Endometrium (tissue), 2 donors: ENCODE data around the gene NTNG2.

Experiments used
- FAIRE-seq: peaks from 2 replicates; lab custom pipeline; 2012; peaks lifted over from hg19 to GRCh38; lab: Jason Lieb, UNC
- donor health status: control.
- donor health status: control.

Gene NTNG2

DNA sequence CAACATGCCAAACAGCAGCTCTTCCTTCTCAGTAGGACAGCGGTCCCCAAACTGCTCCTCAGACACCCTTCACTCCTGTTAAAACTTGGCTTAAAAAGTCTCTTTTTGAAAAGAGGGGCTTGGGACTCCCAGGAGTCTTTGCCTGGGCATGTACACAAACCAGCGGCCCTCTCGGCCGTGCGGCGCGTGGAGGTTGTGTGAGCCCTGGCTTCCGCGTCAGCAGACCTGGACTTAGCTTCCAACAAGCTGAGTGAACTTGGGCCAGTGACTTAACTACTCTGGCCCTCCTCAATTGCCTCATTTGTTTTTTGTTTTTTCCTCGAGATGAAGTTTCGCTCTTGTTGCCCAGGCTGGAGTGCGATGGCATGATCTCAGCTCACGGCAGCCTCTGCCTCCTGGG is 15.3 kb upstream of the NTNG2 start:
- FAIRE-seq = no peak

DNA sequence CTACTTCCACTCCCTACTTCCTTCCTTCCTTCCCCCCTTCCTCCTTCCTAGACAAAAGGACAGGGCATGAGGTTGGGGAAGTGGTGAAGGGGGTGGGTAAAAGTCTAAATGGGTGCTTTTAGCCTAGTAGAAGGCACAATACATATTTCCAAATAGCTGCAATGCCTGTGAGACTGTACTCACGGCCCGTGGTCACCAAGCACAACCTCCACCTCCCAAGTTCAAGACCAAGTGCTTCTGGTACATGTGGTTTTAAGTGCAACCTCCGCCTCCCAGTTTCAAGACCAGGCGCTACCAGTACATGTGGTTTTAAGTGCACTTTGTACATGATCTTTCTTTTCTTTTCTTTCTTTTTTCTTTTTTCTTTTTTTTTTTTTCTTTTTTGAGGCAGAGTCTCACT is 14.5 kb upstream of the NTNG2 start:
- FAIRE-seq = no peak

DNA sequence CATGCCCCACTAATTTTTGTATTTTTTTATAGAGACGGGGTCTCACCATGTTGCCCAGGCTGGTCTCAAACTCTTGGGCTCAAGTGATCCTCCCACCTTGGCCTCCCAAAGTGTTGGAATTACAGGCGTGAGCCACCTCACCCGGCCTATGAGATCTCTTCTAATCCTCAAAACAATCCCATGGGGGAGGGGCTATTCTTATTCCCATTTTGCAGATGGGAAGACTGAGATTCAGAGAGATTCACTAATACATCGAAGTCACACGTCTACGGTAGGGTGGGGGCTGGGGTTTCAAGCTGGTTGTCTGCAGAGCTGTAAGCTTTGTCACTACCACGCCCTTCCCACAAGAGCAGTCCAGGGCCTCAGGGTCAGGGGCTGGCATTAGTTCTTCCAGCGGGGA is 14.0 kb upstream of the NTNG2 start:
- FAIRE-seq = no peak

DNA sequence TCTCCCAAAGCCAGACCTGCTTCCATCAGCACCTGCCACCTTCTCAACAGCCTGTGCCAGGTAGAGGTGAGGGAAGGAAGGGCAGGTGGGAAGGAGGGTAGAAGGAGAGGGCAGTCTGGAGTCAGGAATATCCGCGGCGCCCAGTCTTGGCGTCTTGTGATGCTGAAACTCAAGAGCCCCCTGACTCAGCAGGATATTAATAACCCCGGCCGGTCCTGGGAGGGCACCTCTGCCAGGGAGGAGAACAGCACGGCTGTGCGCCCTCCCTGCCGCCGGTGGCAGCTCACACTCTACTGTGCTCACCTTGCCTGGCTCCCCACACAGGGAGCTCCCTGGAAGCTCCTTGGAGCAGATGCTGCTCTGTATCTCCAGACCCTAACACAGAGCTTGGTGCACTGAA is 11.6 kb upstream of the NTNG2 start:
- no peak for FAIRE-seq

DNA sequence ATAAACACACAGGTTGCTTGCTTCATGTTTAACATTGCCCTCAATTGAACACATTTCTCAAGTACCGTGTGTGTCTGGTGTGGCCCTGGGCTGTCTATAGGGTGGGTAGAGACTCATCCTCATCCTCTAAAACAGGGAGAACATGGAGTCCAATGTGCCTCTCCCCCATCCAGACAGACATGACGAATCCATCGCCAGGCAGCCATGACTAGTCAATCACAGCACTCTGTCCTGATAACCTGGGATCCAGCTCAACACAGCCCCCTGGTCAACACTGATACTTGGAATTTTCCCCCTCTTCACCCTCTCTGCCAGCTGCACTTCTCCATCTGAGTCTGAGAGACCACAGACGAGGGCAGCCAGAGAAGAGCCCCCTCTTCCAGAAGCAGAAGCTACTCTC is 10.7 kb upstream of the NTNG2 start:
- FAIRE-seq = no peak

DNA sequence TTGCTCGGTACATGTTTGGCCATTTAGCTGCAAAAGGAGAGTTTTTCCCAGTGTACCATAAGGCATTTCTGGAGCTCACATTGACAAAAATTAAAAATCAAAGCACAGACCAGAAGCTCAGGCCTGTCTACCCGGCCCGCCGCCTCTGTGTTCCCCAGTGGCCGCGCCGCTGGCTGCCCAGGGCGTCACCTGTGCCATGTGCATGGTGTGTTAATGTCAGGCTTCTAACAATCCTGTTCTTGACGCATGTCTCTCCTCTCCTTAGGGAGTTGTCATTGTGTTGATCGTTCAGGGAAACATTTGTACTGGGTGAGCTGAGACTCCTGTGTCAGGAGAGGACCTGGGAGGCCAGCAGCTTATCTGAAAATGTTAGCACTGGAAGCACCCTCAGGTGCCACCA is 9.6 kb upstream of the NTNG2 start:
- FAIRE-seq = no peak

DNA sequence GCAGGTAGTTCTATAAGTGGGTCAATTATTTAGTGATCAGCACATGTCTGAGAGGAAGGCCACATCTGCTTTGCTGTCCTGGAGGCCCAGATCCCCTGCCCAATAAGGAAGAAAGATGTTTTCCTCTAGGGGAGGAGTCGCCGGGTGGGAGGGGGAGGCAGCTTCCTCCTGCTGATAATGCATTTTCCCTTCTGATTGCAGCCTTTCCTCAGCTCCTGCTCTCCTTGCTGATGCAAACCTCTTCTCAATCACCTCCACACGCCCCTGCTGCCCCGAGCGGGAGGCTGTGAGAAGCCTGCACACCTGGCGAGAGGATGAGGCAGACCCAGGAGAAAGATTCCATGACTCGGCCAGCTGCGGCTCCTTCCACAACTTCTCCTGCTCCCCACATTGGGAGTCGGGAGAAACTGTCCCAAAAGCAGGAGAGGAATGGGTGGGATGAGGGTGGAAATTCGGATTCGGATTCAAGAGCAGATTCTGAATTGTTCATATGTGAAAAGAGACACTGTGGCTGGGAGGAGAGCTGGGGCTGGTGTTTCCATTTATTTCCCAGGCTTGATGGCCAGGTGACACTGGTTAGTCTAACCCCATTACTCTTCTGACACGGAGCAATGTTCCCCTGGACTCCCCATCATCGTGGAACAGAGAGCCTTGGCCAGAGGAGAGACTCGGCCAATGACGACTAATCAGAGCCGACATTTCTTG is 6.8 kb upstream of the NTNG2 start:
- no peak for FAIRE-seq

DNA sequence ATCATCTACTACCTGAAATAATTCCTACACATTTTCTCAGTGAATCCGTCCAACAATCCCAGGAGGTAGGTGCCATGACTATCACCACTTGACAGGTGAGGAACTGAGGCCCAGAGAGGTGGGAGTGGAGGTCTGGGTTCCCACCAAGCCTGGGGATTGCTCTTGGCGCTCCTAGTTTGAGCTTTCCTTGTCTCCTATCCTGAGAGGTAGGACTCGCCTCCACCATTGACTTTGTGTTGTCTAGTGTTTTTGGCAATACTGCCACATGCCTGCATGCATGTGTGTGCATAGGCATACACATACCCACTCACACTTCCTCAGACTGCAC is 6.3 kb upstream of the NTNG2 start:
- no peak for FAIRE-seq

DNA sequence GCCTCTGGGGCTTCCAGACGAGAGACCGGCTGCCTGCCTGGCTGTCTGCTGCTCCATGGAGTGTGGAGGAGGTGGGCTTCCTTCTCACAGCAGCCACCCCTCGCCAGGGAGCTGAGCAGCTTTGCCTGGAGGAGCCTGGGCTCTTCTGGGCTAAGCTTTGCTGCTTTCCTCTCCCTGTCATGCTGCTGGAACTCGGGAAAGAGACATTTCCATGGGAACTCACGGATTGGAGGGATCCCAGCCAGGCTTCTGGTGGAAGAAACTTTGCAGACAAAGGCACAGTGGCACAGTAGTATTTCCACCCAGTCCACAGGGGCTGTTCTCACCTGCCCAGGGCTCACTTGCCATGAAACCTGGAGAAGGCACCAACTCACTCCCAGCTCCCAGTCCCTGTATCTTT is 5.6 kb upstream of the NTNG2 start:
- FAIRE-seq = no peak

DNA sequence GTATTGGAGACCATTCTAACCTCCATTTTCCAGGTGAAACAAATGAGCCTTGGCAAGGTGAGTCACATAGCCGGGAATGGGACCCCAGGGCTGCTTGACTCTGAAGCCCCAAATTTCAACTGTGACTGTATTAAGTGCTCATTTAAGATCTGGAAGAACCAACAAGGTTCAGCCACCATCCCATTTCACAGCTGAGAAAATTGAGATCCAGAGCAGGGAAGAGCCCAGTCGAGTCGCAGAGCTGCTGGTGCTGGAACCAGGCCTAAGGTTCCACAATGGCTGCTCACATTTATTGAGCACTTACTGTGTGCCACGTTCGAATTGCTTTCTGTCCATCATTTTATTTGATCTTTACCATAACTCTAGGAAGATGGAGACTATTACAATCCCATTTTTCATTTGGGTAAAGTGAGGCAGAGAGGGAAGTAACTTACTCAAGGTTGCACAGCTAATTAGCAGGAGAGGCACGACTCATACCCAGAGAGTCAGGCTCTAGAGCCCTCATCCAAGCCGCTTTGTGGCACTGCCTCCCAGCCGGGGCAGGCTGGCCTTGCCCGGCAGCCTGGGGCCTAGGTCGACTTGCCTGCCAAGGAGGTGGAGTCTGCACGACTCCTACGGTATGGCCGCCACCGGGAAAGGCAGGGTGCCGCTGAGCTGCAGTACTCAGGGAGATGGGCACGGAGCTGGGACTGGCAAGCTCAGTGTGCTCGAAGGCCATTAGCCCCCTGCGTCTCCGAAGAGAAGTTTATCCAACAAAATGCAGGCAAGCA is 4.3 kb upstream of the NTNG2 start:
- FAIRE-seq = no peak

DNA sequence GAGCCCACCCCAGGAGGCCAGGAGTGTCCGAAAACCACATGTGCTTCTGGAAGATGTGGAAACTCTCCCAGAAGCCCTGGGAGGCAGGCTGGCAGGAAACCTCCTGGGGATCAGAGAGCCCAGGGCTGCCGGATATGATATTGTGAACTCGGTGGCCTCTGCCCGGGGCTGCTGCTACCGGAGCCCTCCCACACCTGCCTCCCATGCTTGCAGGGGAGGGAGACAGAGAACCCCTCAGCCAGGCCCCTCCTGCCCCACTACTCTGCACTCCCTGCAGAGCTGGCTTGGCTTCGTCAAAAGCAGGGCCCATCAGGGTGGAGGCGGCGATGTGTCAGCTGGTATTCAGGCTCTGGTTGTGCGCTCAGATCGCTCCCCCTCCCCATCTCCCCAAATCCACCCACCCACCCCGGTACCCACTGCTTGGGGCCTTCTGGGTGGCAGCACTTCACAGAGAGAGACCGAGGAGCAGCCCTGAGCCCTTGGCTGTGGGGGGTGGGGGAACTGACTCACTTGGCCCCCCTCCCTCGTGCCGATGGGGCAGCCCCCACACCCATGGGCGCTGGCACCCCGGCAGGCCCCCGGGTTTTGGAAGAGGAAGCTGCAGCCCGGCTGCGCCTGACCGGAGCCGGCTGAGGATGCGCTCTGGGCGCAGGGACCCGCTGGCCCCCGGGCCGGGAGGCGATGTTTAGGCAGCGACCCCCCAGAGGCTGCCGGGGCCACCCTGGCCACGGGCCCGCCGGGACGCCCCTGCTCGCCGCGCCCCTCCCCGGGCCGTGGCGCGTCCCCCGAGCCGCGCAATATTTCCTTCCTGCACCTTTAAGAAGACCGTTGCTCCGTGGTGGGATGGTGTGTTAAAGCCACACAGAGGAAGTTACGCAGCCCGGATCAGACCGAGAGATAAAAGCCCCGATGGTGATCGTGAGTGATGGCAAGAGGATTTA is 786 bp upstream of the NTNG2 start:
- no peak for FAIRE-seq

DNA sequence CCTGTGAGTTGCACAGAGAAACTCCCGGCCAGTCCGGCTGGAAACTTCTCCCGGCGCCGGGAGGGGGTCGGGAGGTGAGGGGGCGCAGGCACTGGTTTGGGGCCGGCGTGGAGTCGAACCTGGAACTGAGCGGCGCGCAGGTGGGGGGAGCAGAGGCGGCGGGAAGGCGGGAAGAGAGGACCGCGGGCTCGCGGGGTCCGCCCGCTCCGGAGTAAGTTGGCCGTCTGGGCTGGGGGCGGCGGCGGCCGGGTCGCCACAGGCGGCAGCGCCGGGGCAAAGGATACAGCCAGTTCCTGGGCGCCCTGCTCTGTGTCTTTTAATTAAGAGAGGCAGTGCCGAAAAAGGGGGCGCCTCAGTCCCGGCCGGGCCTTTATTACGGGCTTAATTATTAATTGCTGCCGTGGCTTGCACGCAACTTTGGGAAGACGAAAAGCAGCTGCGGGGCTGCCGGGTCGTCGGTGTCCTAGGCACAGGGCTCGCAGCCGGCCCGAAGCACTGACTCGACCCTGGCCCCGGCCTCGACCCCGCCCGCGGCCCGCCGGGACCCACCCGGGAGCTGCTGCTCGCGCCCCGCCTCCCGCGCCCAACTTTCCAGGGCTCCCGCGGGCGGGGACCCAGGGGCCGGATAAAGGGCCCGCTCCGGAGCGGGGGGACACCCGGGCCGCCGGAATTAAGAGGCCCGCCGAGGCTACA is 1.1 kb downstream of the NTNG2 start:
- FAIRE-seq = no peak

DNA sequence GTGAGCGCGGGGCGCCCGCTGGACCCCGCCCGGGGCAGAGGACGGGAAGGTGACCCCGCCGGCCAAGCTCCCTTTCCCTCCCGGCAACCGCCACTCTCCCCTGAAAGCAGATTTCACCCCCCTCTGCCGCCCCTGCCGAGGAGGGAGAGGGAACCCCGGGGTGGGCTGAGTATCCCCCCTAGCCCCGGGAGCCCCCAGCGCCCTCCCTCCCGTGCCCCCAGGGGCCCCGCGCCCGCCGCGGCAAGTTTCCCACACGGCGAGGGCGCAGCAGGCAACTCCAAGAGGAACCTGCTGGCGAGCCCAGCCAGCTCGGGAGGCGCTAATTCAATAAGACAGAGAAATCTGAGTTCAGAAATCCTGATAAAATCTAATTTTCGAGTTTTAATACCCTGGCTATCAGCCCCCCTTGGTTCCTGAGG is 1.6 kb downstream of the NTNG2 start:
- FAIRE-seq = no peak

DNA sequence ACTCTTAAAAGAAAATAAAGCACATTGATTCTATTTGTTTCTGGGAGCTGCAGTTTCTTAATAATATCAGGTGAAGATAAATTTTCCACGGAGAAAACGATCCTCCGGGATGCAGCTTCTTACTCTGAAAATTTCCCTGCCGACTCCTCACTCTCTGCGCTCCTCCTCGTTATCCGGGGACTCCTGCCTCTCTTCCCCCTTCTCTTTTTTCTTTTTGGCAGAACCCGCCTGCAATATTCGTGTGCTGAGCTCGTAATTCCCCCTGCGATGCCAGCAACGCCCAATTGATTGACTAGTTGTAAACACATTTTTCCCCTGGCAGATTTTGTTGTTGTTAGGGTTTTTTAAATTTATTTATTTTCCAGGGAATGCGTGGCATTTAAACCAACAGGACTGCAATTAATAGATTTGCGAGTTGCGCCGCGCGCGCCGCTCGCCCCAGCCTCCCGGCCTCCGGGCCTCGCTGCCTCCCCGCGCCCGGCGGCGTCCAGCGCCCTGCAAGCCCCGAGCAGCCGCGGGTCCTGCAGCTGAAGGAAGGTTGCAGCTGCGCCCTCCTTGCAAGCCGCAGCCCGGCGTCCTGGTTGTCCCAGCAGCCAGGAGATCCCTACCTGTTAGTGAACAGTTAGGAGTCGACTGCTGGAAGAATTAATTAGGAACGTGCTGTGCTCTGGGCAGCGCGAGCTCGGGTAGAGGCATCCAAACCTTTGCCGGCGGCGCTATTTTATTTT is 2.2 kb downstream of the NTNG2 start:
- FAIRE-seq = no peak

DNA sequence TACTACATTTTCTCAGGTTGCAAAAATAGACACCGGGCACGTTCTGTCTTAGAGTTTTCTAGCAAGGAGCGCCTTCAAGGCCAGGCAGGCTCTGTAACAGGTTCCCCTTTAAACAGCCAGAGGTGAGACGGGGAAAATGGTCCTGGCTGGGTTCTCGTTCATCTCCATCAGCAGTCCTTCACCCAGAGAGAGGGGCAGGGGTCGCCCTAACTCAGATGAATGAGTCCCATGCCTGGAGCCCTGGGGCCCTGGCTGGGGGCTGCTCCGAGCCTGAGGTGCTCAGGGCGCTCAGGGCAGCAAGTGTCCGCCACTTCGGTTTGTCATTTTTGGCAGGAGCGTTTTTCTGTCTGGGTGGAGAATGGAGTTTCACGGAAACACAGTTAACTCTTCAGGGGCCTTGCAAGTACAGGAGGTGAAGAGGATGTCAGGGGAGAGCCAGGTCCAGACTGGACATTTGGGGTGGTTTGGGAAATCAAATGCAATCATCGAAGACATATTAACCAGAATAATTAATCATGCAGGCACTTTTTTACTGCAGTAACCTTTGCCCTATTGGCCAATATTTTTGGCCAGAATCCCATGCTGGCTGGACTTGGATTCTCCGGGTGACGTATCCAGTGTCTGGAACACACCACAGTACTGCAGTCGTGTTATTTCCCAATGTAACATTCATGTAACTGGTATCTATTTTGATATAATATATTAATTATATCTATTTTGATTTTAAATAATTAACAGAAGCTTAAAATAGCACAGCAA is 2.9 kb downstream of the NTNG2 start:
- no peak for FAIRE-seq

DNA sequence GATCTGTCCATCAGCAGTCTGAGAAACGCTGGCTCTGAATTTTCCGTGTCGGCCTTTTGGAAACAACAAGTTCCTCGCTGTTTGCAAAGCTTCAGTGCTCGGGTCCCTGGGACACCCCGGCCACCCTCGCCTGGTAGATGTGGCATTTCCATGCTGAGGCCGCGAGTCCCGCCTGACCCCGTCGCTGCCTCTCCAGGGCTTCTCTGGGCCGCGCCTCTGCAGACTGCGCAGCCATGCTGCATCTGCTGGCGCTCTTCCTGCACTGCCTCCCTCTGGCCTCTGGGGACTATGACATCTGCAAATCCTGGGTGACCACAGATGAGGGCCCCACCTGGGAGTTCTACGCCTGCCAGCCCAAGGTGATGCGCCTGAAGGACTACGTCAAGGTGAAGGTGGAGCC is 4.7 kb downstream of the NTNG2 start:
- no peak for FAIRE-seq

DNA sequence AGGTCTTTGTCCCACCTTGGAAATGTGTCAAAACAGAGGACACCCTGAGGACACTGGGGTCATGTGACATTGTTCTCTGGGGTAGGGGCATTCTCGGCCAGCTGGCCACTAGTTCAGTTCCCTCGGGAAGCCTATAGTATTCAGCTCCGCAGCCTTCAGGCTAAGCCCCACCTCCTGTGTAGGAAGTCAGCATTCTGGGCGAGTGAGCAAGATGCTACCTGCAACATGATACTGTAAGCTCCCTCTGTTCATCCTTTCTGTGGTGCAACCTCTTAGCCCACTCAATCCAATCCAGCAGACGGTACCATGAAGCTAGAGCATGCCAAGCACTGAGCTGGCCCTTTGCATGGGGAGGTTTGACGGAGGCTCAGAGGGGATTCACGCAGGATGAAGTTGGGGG is 5.3 kb downstream of the NTNG2 start:
- FAIRE-seq = no peak

DNA sequence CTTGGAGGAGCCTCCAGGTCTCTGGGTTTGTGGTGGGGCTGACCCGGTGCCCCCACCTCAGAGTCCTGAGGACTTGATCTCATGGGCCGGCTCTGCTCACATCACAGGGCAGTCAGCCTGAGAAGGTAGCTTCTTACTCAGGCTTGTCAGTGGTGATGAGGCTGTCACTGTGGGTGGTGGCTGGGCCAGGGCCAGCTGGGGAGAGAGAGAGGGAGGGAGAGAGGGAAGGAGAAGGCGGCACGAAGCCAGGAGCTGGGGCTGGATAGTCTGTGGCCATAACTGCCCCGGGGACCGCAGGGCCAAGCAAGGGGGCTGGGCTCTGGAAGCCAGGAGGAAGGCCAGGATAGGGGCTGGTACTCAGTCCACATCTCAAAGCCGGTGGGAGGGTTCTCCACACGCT is 6.5 kb downstream of the NTNG2 start:
- FAIRE-seq = no peak

DNA sequence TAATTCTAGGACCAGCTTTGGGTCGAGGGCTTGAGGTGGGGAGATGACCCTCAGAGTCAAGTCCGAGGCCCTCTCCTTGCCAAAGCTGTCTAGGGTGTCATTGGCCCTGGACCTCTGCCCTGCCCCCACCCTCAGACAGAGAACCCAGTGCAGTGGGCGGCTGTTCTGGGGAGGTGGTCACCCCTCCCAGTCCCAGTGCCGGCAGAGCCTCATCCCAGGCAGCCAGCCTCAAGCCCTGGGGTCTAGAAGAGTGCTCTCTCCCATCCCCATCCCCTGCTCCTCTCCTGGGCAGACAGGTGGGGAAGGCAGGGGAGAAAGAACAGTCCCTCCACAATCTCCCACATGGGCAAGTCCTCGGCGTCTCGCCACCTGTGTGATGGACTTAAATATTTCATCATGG is 7.0 kb downstream of the NTNG2 start:
- no peak for FAIRE-seq

DNA sequence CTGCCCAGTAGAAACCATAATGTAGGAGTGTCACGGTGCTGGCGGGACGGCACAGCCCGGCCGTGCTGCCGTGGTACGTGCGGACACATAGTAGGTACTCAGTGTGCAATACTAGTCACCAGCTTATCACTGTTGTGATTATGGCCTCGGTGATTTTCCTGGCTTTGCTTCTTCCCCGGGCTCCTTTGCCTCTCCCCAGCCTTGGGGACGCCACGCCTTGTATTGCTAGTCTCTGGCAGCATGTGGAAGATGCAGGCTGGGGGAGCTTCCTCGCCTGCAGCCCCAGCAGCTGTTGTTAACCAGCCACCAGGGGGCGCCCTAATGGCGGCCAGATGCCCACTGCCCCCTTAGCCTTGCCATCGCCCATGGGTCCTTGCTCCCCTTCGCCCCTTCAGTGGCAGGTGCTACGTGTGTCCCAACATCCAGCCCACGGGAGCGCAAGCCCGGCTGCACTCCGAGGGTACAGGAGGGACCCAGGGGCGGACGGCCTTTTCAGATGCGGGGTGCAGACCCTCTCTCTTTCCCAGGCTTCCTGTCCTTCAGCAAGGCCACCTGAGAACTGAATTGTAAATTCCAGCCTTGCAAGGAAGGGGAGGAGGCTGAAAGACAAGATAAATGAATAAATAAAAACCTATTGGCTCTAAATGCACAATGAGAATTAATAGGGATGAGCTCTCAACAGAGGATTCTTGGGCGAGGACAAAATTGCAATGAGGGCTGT is 8.0 kb downstream of the NTNG2 start:
- no peak for FAIRE-seq
